ENCODE data around the gene ZSCAN22.

DNA sequence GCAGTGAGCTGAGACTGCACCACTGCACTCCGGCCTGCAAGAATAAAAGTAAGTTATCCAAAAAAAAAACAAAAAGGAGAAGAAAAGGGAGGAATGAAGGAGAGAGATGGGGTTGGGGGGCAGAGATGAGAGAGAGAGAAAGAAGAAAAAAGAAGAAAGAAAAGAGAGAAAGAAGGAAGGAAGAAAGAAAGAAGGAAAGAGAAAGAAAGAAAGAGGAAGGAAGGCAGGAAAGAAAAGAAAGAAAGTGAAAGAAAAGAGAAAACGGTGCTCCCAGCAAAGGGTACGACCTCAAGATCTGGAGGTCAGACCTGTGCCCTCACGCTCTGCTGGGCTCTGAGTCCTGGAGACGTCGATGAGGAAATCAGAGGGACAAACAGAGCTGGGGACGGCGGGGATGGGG, 22.8 kb downstream of the ZSCAN22 start:
- TF ChIP-seq CHD2 (IDR thresholded peaks at IDR 0.05; ENCODE audit: low read depth, low read length): no peak
- no peak for TF ChIP-seq MEIS1 (CRISPR knock-in tag; IDR thresholded peaks at IDR 0.05; ENCODE audit: borderline replicate concordance)
- TF ChIP-seq EP300 (IDR thresholded peaks at IDR 0.05; ENCODE audit: low read depth in 2 of 2, low read length in 2 of 2): no peak
- no peak for TF ChIP-seq EP300 (CRISPR knock-in tag; IDR thresholded peaks at IDR 0.05; ENCODE audit: borderline replicate concordance)
- TF ChIP-seq CBX5 (CRISPR knock-in tag; IDR thresholded peaks at IDR 0.05; ENCODE audit: borderline replicate concordance): no peak
- TF ChIP-seq, protein P1, sequence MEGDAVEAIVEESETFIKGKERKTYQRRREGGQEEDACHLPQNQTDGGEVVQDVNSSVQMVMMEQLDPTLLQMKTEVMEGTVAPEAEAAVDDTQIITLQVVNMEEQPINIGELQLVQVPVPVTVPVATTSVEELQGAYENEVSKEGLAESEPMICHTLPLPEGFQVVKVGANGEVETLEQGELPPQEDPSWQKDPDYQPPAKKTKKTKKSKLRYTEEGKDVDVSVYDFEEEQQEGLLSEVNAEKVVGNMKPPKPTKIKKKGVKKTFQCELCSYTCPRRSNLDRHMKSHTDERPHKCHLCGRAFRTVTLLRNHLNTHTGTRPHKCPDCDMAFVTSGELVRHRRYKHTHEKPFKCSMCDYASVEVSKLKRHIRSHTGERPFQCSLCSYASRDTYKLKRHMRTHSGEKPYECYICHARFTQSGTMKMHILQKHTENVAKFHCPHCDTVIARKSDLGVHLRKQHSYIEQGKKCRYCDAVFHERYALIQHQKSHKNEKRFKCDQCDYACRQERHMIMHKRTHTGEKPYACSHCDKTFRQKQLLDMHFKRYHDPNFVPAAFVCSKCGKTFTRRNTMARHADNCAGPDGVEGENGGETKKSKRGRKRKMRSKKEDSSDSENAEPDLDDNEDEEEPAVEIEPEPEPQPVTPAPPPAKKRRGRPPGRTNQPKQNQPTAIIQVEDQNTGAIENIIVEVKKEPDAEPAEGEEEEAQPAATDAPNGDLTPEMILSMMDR (CRISPR knock-in tag; IDR thresholded peaks at IDR 0.05): no peak
- no peak for TF ChIP-seq ZNF274 (CRISPR knock-in tag; IDR thresholded peaks at IDR 0.05)
- TF ChIP-seq ZNF839 (CRISPR knock-in tag; IDR thresholded peaks at IDR 0.05; ENCODE audit: borderline replicate concordance): no peak
- no peak for TF ChIP-seq SMARCC2 (IDR thresholded peaks at IDR 0.05)
- no peak for TF ChIP-seq ZNF335 (CRISPR knock-in tag; IDR thresholded peaks at IDR 0.05)
- no peak for TF ChIP-seq NCOR1 (IDR thresholded peaks at IDR 0.05; ENCODE audit: borderline replicate concordance, low read length)
